ENCODE measurements around the gene SVOP.

DNA sequence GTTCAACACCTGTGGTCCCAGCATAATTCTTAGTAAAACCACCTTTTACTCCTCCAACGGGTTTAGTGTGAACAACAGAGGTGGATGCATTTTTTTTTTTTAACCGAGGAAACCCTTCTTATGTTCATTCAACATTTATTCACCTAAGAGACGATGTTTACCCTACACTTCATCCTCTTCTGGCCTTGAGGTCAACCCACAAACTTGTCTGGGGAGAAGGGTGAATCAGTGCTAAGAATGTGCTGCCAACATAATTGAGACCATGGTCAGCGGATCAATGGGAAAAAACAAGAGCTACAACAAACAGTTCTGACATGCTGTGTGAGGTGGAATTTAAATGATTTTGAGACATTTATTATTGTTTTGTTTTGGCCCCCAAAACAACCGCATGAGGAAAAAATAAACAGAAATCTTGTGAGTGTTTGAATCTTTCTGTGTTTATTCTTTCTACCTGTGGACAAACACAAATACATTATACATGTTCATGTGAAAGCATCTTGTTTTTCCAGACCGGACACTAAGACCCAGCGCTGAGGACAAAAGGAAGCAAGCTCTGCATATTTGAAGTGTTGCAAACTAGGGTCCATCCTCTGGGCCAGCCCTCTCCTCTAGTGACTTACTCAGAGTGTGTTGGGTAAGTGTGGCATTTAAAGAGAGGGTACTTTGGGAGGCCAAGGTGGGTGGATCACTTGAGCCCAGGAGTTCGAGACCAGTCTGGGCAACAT is 26.4 kb upstream of the SVOP start:
- TF ChIP-seq, protein P1, sequence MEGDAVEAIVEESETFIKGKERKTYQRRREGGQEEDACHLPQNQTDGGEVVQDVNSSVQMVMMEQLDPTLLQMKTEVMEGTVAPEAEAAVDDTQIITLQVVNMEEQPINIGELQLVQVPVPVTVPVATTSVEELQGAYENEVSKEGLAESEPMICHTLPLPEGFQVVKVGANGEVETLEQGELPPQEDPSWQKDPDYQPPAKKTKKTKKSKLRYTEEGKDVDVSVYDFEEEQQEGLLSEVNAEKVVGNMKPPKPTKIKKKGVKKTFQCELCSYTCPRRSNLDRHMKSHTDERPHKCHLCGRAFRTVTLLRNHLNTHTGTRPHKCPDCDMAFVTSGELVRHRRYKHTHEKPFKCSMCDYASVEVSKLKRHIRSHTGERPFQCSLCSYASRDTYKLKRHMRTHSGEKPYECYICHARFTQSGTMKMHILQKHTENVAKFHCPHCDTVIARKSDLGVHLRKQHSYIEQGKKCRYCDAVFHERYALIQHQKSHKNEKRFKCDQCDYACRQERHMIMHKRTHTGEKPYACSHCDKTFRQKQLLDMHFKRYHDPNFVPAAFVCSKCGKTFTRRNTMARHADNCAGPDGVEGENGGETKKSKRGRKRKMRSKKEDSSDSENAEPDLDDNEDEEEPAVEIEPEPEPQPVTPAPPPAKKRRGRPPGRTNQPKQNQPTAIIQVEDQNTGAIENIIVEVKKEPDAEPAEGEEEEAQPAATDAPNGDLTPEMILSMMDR (IDR thresholded peaks at IDR 0.05) = no peak
- no peak for TF ChIP-seq EZH2 (IDR thresholded peaks at IDR 0.05; ENCODE audit: borderline replicate concordance, insufficient read depth, low read depth, low read length, poor library complexity, severe bottlenecking)

All from B cell (primary cell).